HepG2 (cell line): ENCODE results near the gene PFKFB2. TPM values are rescaled to one million over a fixed set of nuclear protein-coding genes. Genes with fewer than 3 reads are reported as not detected.

Experiments used
- CHD2 ChIP-seq: IDR thresholded peaks from 2 replicates; pipeline ENCODE4 v1.6.1; 2011; ENCODE audit warnings: low read depth, low read length, improper control_type of control experiment
- DNMT3B ChIP-seq: conservative IDR thresholded peaks from 2 replicates; pipeline ENCODE4 v1.6.1; 2016; ENCODE audit warnings: missing biosample characterization, control low read depth
- HOXA3 ChIP-seq: sonication (generic); formaldehyde crosslinking; IDR thresholded peaks from 2 replicates; pipeline ENCODE4 v1.5.0; 2020; ENCODE audit warnings: missing genetic modification reagents
- JUND ChIP-seq: sonication (generic); formaldehyde crosslinking; IDR thresholded peaks from 2 replicates; pipeline ENCODE4 v1.8.0; 2022; ENCODE audit warnings: mild to moderate bottlenecking, missing genetic modification reagents
- KDM2A ChIP-seq: sonication (generic); formaldehyde crosslinking; IDR thresholded peaks from 2 replicates; pipeline ENCODE4 v1.4.0; 2020; ENCODE audit warnings: low read depth, missing genetic modification reagents, borderline replicate concordance
- NAIF1 ChIP-seq: sonication (generic); formaldehyde crosslinking; IDR thresholded peaks from 2 replicates; pipeline ENCODE4 v1.5.0; 2020; ENCODE audit warnings: mild to moderate bottlenecking, missing genetic modification reagents, borderline replicate concordance
- SAP130 ChIP-seq: IDR thresholded peaks from 2 replicates; pipeline ENCODE4 v1.6.1; 2016; ENCODE audit warnings: low read depth
- SIX4 ChIP-seq: sonication (generic); formaldehyde crosslinking; IDR thresholded peaks from 2 replicates; pipeline ENCODE4 v1.4.0; 2020; ENCODE audit warnings: missing genetic modification reagents
- ZBED4 ChIP-seq: sonication (generic); formaldehyde crosslinking; IDR thresholded peaks from 2 replicates; pipeline ENCODE4 v1.4.0; 2020; ENCODE audit warnings: missing genetic modification reagents, borderline replicate concordance
- ZEB1 ChIP-seq: IDR thresholded peaks from 2 replicates; pipeline ENCODE4 v1.6.1; 2012; ENCODE audit warnings: mild to moderate bottlenecking, low read depth, inconsistent platforms; ENCODE audit not compliant: insufficient replicate concordance
- ZNF326 ChIP-seq: sonication (generic); formaldehyde crosslinking; IDR thresholded peaks from 2 replicates; pipeline ENCODE4 v1.4.0; 2020; ENCODE audit warnings: missing genetic modification reagents, borderline replicate concordance
- ZNF512 ChIP-seq: sonication (generic); formaldehyde crosslinking; IDR thresholded peaks from 2 replicates; pipeline ENCODE4 v1.4.0; 2020; ENCODE audit warnings: mild to moderate bottlenecking, missing genetic modification reagents
- ZNF605 ChIP-seq: sonication (generic); formaldehyde crosslinking; IDR thresholded peaks from 2 replicates; pipeline ENCODE4 v1.8.0; 2022; ENCODE audit warnings: mild to moderate bottlenecking, missing genetic modification reagents
- ZNF609 ChIP-seq: sonication (generic); formaldehyde crosslinking; IDR thresholded peaks from 2 replicates; pipeline ENCODE4 v1.4.0; 2020; ENCODE audit warnings: mild to moderate bottlenecking, missing genetic modification reagents, borderline replicate concordance
- ZSCAN22 ChIP-seq: sonication (generic); formaldehyde crosslinking; IDR thresholded peaks from 2 replicates; pipeline ENCODE4 v1.4.0; 2020; ENCODE audit warnings: mild to moderate bottlenecking, missing genetic modification reagents
- polyA plus RNA-seq, 8 experiments: library from polyadenylated mRNA; depleted of rRNA in 3 of 8; stranded (reverse) in 7 of 8; unstranded in 1 of 8; fragments of >200 nt; fragmentation: Illumina TruSeq in 4 of 8; extraction: Trizol in 4 of 8; gene quantifications; 2 replicates each; pipeline versions ENCODE4 v1.2.1 to v1.2.3, GENCODE V29; 2011 to 2016; ENCODE audit warnings: low read depth in 4 of 8, missing spikeins in 1 of 8, mixed read lengths in 1 of 8; ENCODE audit not compliant: insufficient read depth in 1 of 8
- total RNA-seq, 5 experiments: library from RNA; depleted of rRNA; stranded (reverse); fragments of >200 nt; fragmentation: Illumina TruSeq; extraction: Trizol; gene quantifications; 2 replicates each; pipeline ENCODE4 v1.2.3, GENCODE V29; 2016; ENCODE audit warnings: low read depth in 1 of 5

Gene PFKFB2
- total and polyA plus RNA-seq, 2 of the 13 experiments (the other 11 are each of a cell fraction or from before 2014, with no cell fraction given), result 4.6 to 10.6 TPM

GRCh38 chr1:207088701-207089626, 35.9 kb downstream of the PFKFB2 start, which contains the start of gene C4BPB (continued):
- TF ChIP-seq ZBED4 (CRISPR knock-in tag) (0 out of 2 replicates have a peak, but pooled peaks have one; percentile 44), NAIF1 (peak; percentile 53; the same call in 1 of the 2 replicates), ZNF605 (no peak), ZEB1 (peak; percentile 76), KDM2A (CRISPR knock-in tag) (0 out of 2 replicates have a peak, but pooled peaks have one; percentile 21), ZNF609 (CRISPR knock-in tag) (peak; percentile 86), SIX4 (CRISPR knock-in tag) (0 out of 2 replicates have a peak, but pooled peaks have one; percentile 33), ZNF326 (CRISPR knock-in tag) (no peak), JUND (CRISPR knock-in tag) (peak; percentile 49; the same call in 1 of the 2 replicates), ZNF512 (CRISPR knock-in tag) (0 out of 2 replicates have a peak, but pooled peaks have one; percentile 27), CHD2 (no peak), SAP130 (CRISPR knock-in tag) (peak; percentile 95), HOXA3 (CRISPR knock-in tag) (peak; percentile 77), DNMT3B (CRISPR knock-in tag) (no peak), ZSCAN22 (peak; percentile 80)
